ENCODE results near the gene ACP6.
"Not testable (repeated sequence)": the region's sequence is repeated elsewhere in the genome, so short reads cannot be mapped to it uniquely, and the experiment has no call there.

The ACP6 gene

DNA sequence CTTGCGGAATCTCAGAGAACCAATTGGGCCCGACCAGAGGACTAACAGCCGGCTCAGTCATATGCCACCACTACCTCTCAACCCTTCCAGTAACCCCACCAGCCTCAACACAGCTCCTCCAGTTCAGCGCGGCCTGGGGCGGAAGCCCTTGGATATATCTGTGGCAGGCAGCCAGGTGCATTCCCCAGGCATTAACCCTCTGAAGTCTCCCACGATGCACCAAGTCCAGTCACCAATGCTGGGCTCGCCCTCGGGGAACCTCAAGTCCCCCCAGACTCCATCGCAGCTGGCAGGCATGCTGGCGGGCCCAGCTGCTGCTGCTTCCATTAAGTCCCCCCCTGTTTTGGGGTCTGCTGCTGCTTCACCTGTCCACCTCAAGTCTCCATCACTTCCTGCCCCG, 49.8 kb downstream of the ACP6 start:
- DNase-seq (ENCODE audit: low spot score): no peak

DNA sequence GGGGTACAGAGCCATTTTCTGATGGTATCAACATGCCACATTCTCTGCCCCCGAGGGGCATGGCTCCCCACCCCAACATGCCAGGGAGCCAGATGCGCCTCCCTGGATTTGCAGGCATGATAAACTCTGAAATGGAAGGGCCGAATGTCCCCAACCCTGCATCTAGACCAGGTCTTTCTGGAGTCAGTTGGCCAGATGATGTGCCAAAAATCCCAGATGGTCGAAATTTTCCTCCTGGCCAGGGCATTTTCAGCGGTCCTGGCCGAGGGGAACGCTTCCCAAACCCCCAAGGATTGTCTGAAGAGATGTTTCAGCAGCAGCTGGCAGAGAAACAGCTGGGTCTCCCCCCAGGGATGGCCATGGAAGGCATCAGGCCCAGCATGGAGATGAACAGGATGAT, 50.6 kb downstream of the ACP6 start:
- no peak for DNase-seq (ENCODE audit: low spot score)

DNA sequence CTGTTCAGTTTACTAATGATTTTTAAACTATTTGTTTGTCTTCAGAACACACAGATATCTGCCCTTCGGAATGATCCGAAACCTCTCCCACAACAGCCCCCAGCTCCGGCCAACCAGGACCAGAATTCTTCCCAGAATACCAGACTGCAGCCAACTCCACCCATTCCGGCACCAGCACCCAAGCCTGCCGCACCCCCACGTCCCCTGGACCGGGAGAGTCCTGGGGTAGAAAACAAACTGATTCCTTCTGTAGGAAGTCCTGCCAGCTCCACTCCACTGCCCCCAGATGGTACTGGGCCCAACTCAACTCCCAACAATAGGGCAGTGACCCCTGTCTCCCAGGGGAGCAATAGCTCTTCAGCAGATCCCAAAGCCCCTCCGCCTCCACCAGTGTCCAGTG, 51.6 kb downstream of the ACP6 start:
- no peak for DNase-seq (ENCODE audit: low spot score)

DNA sequence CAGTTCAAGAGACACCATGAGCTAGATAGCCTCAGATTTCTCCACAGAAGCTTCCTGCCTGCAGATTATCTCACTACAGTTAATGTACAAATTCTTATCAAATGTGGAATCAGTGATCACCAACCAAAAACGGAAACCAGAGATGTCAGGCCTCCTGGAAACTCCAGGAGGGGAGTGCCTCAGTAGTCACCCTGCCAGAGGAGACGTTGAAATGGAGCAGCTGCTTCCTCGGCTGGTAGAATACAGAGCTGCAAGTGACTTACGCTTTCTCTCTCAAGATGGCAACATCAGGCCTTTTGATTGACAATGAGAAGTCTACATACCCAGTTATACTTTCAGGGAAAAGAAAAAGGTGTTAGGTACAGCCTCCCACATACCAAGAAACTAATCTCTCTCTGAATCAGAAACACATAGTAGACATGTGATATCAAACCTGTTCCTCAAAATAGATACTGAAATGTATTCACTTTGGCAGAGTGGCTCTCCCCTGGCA, 52.2 kb downstream of the ACP6 start:
- no peak for DNase-seq (ENCODE audit: low spot score)

DNA sequence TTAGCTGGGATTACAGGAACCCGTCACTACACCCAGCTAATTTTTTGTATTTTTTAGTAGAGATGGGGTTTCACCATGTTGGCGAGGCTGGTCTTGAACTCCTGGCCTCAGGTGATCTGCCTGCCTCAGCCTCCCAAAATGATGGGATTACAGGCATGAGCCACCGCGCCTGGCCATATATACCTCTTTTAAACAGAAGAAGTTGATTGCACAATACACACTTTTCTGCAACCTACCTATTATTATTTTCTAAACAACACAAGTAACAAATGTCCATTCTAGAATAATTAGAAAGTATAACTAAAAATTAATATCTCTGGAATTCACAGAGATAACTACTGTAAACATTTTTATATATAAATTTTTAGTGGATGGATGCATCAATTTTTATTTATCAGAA, 55.4 kb downstream of the ACP6 start:
- DNase-seq (ENCODE audit: low spot score): not testable (repeated sequence)

DNA sequence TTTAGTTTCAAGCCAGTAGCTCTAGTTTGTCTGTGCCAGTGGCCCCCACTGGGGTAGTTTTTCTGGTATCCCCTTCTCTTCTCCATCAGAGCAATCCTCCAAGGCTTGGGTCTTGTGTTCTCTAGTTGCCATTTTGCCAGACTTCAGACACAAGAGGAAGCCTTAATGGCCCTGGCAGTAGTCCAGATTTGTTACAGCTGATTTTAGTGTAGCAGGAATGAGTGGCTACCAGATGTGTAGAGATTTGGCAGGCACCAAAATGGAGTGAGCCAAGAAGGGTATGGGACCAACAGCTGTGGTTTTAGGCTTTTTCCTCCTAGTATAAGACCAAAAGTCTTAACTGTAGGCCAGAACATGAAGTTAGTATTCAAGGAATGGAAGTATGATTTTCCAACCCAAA, 56.8 kb downstream of the ACP6 start:
- DNase-seq (ENCODE audit: low spot score): no peak

DNA sequence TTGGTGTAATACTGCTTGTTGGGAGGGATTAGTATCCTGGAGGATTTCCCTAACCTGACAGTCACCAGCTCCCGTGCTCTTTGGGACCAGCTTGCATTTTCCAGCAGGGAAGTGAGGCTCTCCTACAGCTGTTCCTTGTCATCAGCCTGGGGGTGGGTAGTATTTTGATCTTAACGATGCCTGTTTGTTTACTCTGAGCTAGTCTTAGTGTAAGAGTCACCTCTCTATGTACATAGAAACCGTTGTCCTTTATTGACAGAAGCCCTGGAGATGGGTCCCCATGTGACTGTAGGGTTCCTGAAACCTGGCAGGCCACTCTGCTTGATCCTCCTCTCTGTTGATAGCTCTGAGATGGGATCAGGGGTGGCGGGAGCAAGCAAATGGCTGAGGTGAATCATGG, 58.0 kb downstream of the ACP6 start:
- DNase-seq (ENCODE audit: low spot score): no peak

DNA sequence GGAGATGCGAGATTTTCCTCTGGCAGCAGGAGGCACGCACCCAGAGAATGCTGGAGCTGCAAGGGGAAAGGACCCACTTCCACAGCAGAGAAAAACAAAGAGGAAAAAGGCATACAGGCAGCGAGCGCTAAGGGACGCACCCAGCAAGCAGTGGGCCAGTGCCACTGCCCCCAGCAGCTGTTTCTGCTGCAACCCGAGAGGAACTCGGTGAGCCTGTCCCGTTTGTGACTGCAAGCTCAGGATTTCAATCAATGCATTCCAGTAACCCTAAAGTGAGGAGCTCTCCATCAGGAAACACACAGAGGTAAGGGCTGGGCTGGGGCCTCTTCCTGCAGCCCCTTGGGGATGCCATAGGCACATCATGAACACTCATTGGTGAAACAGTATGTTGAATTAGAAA, 58.7 kb downstream of the ACP6 start:
- DNase-seq (ENCODE audit: low spot score): no peak

DNA sequence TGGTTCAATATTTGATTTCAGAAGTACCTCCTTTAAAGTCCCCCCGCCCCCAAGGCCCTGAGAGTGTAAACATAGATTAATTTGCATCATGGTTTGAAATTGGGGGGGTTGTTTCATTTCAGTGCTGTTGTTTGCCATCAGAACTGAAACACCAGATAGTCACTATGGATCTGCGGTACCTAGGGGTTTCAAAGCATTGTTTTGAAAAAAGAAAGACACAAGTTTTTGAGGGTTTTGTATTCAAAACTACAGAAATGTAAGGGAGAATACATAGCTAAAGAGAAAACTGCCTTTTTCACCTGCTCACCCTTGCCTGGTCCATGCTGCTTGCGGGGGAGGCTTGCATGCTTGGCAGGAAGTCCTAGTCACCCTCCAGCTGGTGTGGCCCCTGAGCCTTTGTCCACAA, 59.3 kb downstream of the ACP6 start:
- DNase-seq (ENCODE audit: low spot score): no peak

DNA sequence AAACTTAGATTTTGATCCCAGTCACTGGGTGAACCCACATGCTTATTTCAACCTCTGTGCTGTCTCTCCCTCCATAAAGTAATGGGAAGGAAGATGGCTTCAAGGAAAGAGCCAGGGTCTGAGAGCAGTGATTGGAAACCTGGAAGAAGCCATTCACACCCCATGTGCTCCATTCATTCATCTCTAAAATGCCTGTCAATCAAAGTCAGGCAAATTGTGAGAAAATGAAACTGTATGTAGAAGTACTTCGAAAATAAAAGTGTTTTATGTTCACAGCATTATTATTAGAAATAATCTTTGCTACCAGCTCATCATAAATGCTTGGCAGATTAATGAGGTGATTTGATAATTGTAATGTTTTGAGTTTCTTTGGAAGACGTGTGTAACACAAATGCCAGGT, 61.0 kb downstream of the ACP6 start:
- DNase-seq (ENCODE audit: low spot score): no peak

DNA sequence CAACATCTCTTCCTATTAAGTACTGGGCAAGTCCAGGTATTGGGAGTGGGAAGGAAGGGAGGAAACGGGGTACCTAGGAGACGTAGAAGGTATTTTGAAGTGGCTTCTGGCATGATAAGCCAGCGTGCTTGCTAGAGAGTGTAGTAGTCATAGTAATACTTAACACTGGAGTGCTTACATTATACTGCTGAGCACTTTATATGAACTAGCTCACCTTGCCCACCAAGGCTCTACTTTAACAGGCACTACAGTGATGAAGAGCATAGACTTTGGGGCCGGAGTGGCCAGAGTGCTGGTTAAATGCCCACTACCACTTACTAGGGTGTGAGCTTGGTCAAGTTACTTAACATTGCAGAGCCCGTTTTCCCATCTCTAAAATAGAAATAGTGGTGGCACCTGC, 61.7 kb downstream of the ACP6 start:
- no peak for DNase-seq (ENCODE audit: low spot score)

DNA sequence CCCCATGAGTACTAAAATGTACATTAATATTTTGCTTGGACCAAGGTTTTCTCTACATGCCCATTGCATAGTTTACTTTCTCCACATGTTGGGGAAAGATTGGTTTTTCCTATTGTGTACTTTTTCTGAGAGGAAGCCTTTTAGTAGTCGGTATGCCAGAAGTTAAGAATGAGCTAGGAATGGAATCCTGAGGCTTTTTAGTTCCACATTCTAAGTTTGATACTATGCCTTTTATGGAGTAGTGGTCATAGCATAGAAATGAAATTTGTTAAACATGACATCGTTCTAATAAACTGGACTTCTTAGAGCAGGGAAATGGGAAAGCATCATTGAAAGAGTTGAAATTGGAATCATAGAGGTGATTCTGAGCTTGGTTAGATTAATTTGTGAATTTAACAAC, 64.7 kb downstream of the ACP6 start:
- no peak for DNase-seq (ENCODE audit: low spot score)

DNA sequence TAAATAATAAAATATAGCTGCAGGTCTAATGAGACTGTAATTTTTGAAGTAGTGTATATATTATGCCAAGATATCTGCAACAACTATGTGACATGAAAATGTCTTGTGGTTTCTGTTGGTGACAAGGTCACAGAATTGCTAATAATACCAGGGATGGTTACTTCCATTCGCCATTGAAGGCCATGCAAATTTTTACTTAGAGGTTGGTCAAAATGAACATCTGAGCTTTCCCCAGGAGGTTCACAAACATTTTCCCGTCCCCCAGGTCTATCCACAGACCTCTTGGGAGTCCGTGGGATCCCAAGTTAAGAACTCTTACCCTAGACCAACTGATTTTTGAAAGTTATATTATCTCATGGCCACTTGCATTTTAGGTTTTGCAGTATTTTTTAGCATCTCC, 66.3 kb downstream of the ACP6 start:
- no peak for DNase-seq (ENCODE audit: low spot score)

DNA sequence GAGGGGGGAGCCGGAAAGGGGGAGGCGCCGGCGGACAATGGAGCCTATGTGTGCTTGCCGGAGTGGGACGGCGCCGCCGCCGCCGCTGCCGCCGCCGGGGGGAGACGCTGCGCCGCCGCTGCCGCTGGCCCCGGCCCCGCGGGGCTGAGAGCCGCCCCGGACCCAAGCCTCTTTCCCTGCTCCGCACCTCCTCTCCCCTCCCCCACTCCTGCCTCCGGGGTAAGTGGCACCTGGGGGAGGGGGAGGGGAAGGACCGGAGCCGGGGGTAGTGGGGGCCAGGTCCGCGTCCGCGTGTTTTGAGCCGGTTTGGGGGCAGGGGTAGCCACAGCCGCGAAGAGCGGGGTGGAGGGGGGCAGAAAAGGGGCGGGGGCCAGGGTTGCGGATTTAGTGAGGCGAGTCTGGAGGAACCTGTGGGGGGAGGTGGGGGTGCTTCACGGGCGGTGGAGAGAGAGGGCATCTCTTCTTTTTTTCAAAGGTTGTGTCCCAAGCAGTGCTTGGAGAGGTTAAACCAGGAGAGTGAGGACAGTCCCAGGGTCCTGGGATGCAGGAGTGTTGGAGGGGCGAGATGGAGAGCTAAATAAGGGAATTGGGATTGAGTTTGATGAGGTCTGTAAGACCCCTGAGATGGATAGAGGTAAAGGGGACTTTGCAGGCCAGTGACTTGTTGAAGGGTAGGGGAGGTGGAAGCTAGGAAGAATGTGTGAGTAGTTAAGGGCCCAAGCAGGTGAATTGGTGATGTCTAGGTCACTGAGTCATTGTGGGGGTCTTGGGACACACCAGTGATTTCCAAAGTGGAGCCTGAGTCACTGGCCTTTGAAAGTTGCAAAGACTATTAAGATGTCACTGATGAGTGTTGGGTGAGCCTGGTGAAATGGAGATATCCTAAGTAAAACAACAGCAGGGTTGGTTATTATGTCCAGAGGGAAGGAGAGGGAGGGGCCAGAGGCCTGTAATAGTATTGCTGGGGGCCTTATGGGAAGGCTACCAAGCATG, 69.9 kb downstream of the ACP6 start:
- DNase-seq (ENCODE audit: low spot score): no peak

DNA sequence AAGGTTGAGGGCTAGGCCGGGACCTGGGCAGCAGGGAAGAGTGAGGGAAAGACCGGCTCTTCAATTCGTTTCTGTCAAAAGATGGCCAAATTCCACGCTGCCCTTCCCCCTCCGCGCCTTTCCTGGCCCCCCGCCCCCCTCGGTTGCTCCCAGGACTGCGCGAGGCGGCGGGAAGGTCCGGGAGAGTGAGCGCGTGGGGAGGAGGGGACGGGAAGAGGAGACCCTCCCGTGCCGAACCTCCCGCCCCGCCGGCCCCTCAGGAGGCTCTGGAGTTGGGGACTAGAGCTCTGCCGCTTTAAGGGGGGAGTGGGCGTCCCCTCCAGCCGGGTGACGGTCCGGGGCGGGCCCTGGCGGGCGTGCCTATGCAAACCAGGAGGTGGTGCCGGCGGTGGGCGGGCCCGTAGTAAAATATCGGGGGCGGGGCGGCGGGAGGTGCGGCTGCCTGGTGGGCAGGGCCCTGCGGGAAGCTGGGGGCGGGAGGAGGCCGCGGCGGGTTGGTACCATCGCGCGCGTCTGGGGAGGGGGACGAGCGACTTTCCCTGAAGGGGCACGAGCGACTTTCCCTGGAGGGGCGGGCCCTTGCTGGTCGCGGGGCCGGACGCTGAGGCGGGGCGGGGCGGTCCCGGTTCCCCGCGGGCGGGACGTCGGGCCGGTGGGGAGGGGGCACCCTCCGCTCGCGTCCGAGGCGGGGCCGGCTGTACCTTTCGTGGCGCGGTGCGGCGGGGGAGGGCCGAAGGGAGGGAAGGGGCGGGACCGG, 70.8 kb downstream of the ACP6 start:
- peak; percentile 99 for DNase-seq (ENCODE audit: low spot score)

DNA sequence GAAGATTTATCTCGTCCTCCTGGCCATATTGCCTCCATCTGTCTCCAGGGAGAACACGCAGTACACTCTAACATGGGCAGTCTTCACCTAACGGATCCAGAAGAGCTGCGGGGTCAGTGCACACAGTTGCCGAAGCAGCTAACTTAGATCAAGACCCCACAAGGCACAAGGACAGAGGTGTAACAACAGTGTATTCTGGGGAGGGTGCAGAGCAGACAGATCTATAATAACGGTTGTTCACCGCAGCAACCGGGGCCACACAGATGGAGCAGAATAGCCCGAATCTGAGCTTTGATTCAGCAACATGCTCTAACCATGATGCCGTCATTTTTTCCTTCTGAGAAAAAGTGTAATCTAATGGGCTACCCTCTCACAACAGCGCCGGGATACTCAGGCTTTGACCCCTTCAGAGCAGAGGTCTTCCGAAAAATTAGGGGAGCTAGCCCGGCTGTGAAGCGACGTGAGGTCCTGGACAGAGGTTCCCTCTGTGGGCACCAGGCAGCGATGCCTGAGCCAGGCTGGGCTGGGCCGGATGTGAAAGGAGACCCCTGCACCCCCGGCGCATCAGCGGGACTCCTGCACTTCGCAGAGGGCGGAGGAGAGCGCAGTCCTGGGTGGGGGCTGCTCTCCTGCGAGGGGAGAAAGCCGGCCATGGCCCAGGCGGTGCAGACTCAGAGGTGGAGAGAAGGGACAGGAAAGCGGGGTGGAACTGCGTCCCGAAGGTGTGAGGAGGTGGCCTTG, 71.5 kb downstream of the ACP6 start:
- DNase-seq (ENCODE audit: low spot score): peak; percentile 72

DNA sequence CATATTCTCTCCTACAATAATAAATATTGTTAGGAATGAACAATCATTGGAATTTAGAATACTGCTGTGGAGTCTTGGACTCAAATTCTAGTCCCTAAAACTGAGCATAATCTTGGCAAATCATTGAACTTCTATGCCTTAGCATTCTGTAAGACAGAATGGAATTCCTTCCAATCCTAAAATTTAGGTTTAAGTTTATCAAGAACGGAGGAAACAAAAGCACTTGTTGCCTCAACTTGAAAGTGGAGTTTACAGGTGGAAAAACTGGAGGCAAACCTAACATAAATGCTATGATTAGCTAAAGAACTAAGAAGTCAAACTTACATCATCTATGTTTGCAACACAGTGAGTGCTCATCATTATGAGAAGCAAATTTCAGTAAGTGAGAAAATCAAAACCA, 73.3 kb downstream of the ACP6 start:
- no peak for DNase-seq (ENCODE audit: low spot score)
